ENCODE data around the gene PLXNB3. TPM values are rescaled to one million over a fixed set of nuclear protein-coding genes. Genes with fewer than 3 reads are reported as not detected.

Gene PLXNB3
- total RNA-seq, 1 donor from 2014 or later: 0.71 TPM

- H3K79me2 ChIP-seq (ENCODE audit: low read depth): peaks cover 41% of the 10 kb centered on the region
Observed at GRCh38 chrX:153791104-153791852, 27.2 kb downstream of the PLXNB3 start.

GRCh38 chrX:153792368-153792767, 28.3 kb downstream of the PLXNB3 start:
- DNase-seq (ENCODE audit: low spot score): no peak
- H3K36me3 ChIP-seq: no peaks in the 10 kb centered on the region
- H3K4me3 Mint-ChIP-seq: no peak overlapping the region
- H3K4me1 ChIP-seq: peaks cover 3% of the 10 kb centered on the region
- H3K27me3 ChIP-seq: no peaks in the 10 kb centered on the region
- no peaks in the 10 kb centered on the region for H3K9me3 ChIP-seq (ENCODE audit: low read depth)
- no peak overlapping the region for H3K27ac ChIP-seq
- no peaks in the 10 kb centered on the region for H4K20me1 ChIP-seq (ENCODE audit: low read depth)
- H3K36me3 Mint-ChIP-seq: no peaks in the 10 kb centered on the region
- H3K9me3 Mint-ChIP-seq: peaks cover 29% of the 10 kb centered on the region
- H3K27me3 Mint-ChIP-seq (ENCODE audit: insufficient read depth, low read depth): no peaks in the 10 kb centered on the region
- peaks cover 13% of the 10 kb centered on the region for H3K4me1 Mint-ChIP-seq
- no peak overlapping the region for H2AFZ ChIP-seq (replicated peaks)
- H3K4me2 ChIP-seq: no peak overlapping the region
- no peak overlapping the region for H3K27ac Mint-ChIP-seq
- peaks cover 42% of the 10 kb centered on the region for H3K79me2 ChIP-seq (ENCODE audit: low read depth)
- H3K9ac ChIP-seq: no peak overlapping the region
- H3K4me3 ChIP-seq: no peak overlapping the region
- no peak for TF ChIP-seq EZH2phosphoT487 (IDR thresholded peaks at IDR 0.05)
- no peak for TF ChIP-seq CTCF (IDR thresholded peaks at IDR 0.05)
- TF ChIP-seq EZH2 (IDR thresholded peaks at IDR 0.05): no peak
- no peaks in the 10 kb centered on the region for H3F3A ChIP-seq (ENCODE audit: low read depth)

More at GRCh38 chrX:153791104-153791852, 27.2 kb downstream of the PLXNB3 start:
- Histone ChIP-seq H3K4me3 (no peak overlapping the region), H3K27me3 (no peaks in the 10 kb centered on the region), H3K4me1 (peaks cover 3% of the 10 kb centered on the region), H4K20me1 (ENCODE audit: low read depth) (no peaks in the 10 kb centered on the region), H3F3A (ENCODE audit: low read depth) (no peaks in the 10 kb centered on the region), H2AFZ (replicated peaks) (no peak overlapping the region), H3K9me3 (ENCODE audit: low read depth) (no peaks in the 10 kb centered on the region), H3K9ac (no peak overlapping the region), H3K4me2 (no peak overlapping the region), H3K27ac (no peak overlapping the region), H3K36me3 (no peaks in the 10 kb centered on the region)
- H3K4me3 Mint-ChIP-seq: no peak overlapping the region
- H3K27ac Mint-ChIP-seq: no peak overlapping the region
- peaks cover 5% of the 10 kb centered on the region for H3K27me3 Mint-ChIP-seq (ENCODE audit: insufficient read depth, low read depth)
- peaks cover 12% of the 10 kb centered on the region for H3K4me1 Mint-ChIP-seq
- H3K36me3 Mint-ChIP-seq: no peaks in the 10 kb centered on the region
- no peak for TF ChIP-seq CTCF (IDR thresholded peaks at IDR 0.05)
- no peak for TF ChIP-seq EZH2phosphoT487 (IDR thresholded peaks at IDR 0.05)
- TF ChIP-seq EZH2 (IDR thresholded peaks at IDR 0.05): no peak
- no peak for DNase-seq (ENCODE audit: low spot score)
- peaks cover 34% of the 10 kb centered on the region for H3K9me3 Mint-ChIP-seq

GRCh38 chrX:153793291-153793690, 29.2 kb downstream of the PLXNB3 start:
- Mint-ChIP-seq H3K4me3 (peak overlapping the region; percentile 94), H3K36me3 (no peaks in the 10 kb centered on the region), H3K27ac (peak overlapping the region; percentile 91), H3K9me3 (peaks cover 31% of the 10 kb centered on the region), H3K27me3 (ENCODE audit: insufficient read depth, low read depth) (no peaks in the 10 kb centered on the region), H3K4me1 (peaks cover 13% of the 10 kb centered on the region)
- no peak overlapping the region for H3K27ac ChIP-seq
- no peaks in the 10 kb centered on the region for H3K27me3 ChIP-seq
- no peaks in the 10 kb centered on the region for H4K20me1 ChIP-seq (ENCODE audit: low read depth)
- H3K4me1 ChIP-seq: peaks cover 3% of the 10 kb centered on the region
- no peaks in the 10 kb centered on the region for H3K9me3 ChIP-seq (ENCODE audit: low read depth)
- H3K36me3 ChIP-seq: no peaks in the 10 kb centered on the region
- peak overlapping the region; percentile 67 for H3K9ac ChIP-seq
- H2AFZ ChIP-seq (replicated peaks): no peak overlapping the region
- DNase-seq (ENCODE audit: low spot score): no peak
- TF ChIP-seq EZH2phosphoT487 (IDR thresholded peaks at IDR 0.05) (no peak), CTCF (IDR thresholded peaks at IDR 0.05) (no peak), EZH2 (IDR thresholded peaks at IDR 0.05) (no peak)
- peaks cover 42% of the 10 kb centered on the region for H3K79me2 ChIP-seq (ENCODE audit: low read depth)
- H3K4me3 ChIP-seq: peak overlapping the region; percentile 70
- no peaks in the 10 kb centered on the region for H3F3A ChIP-seq (ENCODE audit: low read depth)
- H3K4me2 ChIP-seq: peak overlapping the region; percentile 83
